Measurements from ENCODE around the gene IGFBP7. TPM values are rescaled to one million over a fixed set of nuclear protein-coding genes. Genes with fewer than 3 reads are reported as not detected.

The IGFBP7 gene
- total RNA-seq, 1 experiment from 2014 or later = not detected

DNA sequence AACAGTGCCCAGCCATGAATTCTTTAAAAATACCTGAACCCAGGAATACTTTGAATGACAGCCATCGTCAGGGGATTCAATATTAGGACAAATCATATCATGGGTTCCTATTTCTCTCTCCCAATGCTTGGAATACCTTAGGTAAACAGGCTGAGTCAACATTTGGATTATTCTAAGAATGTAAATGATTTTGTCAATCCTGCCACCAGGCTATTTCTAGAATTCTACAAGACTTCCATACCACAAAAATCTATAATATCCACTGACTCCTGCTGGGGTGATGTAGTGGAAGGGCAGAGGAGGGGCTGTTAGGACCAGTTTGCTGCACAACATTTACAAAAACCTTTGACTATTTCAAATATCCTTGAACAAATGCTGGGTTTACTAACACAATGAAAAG, 65.2 kb downstream of the IGFBP7 start:
- CTCF ChIA-PET = no interaction called here
- Histone ChIP-seq H3K27me3 (replicated peaks; ENCODE audit: insufficient read depth, low read depth, low read length, poor library complexity) (no peaks in the 10 kb centered on the region), H3K36me3 (ENCODE audit: insufficient read depth, low read length, poor library complexity, severe bottlenecking) (no peaks in the 10 kb centered on the region), H3K27ac (ENCODE audit: low read depth, low read length, poor library complexity, severe bottlenecking) (no peak overlapping the region), H3K4me3 (ENCODE audit: low read depth, low read length, poor library complexity, severe bottlenecking) (no peak overlapping the region), H3K9me3 (ENCODE audit: low read depth, low read length, poor library complexity, severe bottlenecking) (no peaks in the 10 kb centered on the region), H3K4me1 (ENCODE audit: insufficient read depth, low read length, poor library complexity, severe bottlenecking) (no peaks in the 10 kb centered on the region)
- intact Hi-C loops (cut with micrococcal nuclease; ENCODE audit: unreplicated experiment) = no loop called here
- POLR2A ChIA-PET (ENCODE audit: low non-redundant PET) = no interaction called here
- TF ChIP-seq, protein P1, sequence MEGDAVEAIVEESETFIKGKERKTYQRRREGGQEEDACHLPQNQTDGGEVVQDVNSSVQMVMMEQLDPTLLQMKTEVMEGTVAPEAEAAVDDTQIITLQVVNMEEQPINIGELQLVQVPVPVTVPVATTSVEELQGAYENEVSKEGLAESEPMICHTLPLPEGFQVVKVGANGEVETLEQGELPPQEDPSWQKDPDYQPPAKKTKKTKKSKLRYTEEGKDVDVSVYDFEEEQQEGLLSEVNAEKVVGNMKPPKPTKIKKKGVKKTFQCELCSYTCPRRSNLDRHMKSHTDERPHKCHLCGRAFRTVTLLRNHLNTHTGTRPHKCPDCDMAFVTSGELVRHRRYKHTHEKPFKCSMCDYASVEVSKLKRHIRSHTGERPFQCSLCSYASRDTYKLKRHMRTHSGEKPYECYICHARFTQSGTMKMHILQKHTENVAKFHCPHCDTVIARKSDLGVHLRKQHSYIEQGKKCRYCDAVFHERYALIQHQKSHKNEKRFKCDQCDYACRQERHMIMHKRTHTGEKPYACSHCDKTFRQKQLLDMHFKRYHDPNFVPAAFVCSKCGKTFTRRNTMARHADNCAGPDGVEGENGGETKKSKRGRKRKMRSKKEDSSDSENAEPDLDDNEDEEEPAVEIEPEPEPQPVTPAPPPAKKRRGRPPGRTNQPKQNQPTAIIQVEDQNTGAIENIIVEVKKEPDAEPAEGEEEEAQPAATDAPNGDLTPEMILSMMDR (conservative IDR thresholded peaks at IDR 0.05; ENCODE audit: low read depth, low read length) = no peak
- TF ChIP-seq EZH2 (IDR thresholded peaks at IDR 0.05; ENCODE audit: borderline replicate concordance, low read depth, low read length, poor library complexity, severe bottlenecking) = no peak
- no TSS peak for BruUV-seq (replicated peaks)
- no peak for DNase-seq (ENCODE audit: low spot score)

DNA sequence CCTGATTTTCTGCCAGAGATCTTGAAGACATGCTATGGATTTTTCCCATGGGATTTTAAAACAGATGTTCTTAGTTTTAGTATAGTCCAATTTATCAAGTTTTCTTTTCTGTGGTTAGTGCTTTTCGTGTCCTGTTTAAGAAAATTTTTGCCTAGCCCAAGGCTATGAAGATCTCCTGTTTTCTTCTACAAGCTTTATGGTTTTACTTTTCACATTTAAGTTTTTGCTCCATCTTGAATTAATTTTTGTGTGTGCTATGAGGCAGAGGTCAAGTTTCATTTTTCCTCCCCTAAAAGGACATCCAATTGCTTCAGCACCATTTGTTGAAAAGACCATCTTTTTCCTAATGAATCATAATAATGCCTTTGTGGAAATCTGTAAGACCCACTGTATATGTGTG, 65.9 kb downstream of the IGFBP7 start:
- H3K4me3 ChIP-seq (ENCODE audit: low read depth, low read length, poor library complexity, severe bottlenecking) = no peak overlapping the region
- H3K27me3 ChIP-seq (replicated peaks; ENCODE audit: insufficient read depth, low read depth, low read length, poor library complexity) = no peaks in the 10 kb centered on the region
- no peaks in the 10 kb centered on the region for H3K4me1 ChIP-seq (ENCODE audit: insufficient read depth, low read length, poor library complexity, severe bottlenecking)
- H3K36me3 ChIP-seq (ENCODE audit: insufficient read depth, low read length, poor library complexity, severe bottlenecking) = no peaks in the 10 kb centered on the region
- POLR2A ChIA-PET (ENCODE audit: low non-redundant PET) = no interaction called here
- BruUV-seq (replicated peaks) = no TSS peak
- CTCF ChIA-PET = no interaction called here
- no peak for TF ChIP-seq EZH2 (IDR thresholded peaks at IDR 0.05; ENCODE audit: borderline replicate concordance, low read depth, low read length, poor library complexity, severe bottlenecking)
- TF ChIP-seq, protein P1 (conservative IDR thresholded peaks at IDR 0.05; ENCODE audit: low read depth, low read length) = no peak
- H3K9me3 ChIP-seq (ENCODE audit: low read depth, low read length, poor library complexity, severe bottlenecking) = no peaks in the 10 kb centered on the region
- DNase-seq (ENCODE audit: low spot score) = no peak
- H3K27ac ChIP-seq (ENCODE audit: low read depth, low read length, poor library complexity, severe bottlenecking) = no peak overlapping the region
- intact Hi-C loops (cut with micrococcal nuclease; ENCODE audit: unreplicated experiment) = no loop called here

DNA sequence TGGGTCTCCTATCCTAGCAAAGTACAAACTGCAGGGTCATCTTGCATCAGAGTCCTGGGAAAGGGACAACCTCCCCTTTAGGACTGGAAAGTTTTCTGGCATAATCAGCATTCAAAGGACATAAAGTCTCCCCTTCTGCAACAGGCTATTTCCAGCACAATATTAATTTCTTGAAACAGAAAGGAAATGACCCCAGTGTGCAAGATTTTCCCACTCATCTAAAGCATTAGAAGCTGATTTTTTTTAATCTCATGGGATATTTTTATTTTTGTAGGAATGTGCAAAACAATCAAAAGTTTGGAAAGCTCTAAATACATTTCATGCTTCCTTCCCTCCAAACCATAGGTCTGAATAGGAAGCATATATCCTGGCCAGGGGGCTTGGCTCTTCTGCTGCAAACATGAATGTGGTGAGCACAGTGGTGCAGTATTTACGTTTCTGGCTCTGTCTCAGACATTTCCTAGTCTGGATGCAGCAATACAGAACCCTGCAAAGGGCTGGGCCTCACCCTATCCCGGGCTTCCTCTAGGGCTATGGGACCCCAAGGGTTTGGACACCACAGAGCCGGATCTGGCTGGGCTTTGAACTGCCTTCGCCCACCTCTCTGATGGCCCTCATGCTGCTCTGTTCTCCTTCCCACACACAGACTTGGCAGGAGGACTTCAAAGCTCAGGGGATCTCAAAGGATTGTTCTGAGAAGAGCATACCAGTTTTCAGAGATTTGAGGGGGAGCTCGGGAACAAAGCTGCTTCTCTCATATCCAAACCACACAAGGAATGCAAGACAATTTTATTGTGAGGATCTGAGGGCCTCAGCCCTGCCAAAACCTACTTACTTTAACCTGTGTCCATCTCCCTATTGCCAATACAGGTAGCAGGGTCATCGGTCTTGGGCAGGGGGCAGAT, 66.6 kb downstream of the IGFBP7 start:
- no peaks in the 10 kb centered on the region for H3K4me1 ChIP-seq (ENCODE audit: insufficient read depth, low read length, poor library complexity, severe bottlenecking)
- TF ChIP-seq EZH2 (IDR thresholded peaks at IDR 0.05; ENCODE audit: borderline replicate concordance, low read depth, low read length, poor library complexity, severe bottlenecking) = no peak
- TF ChIP-seq, protein P1 (conservative IDR thresholded peaks at IDR 0.05; ENCODE audit: low read depth, low read length) = no peak
- H3K4me3 ChIP-seq (ENCODE audit: low read depth, low read length, poor library complexity, severe bottlenecking) = no peak overlapping the region
- ChIA-PET POLR2A (ENCODE audit: low non-redundant PET) (no interaction called here), CTCF (no interaction called here)
- no peak overlapping the region for H3K27ac ChIP-seq (ENCODE audit: low read depth, low read length, poor library complexity, severe bottlenecking)
- no TSS peak for BruUV-seq (replicated peaks)
- DNase-seq (ENCODE audit: low spot score) = no peak
- no peaks in the 10 kb centered on the region for H3K27me3 ChIP-seq (replicated peaks; ENCODE audit: insufficient read depth, low read depth, low read length, poor library complexity)
- no peaks in the 10 kb centered on the region for H3K9me3 ChIP-seq (ENCODE audit: low read depth, low read length, poor library complexity, severe bottlenecking)
- intact Hi-C loops (cut with micrococcal nuclease; ENCODE audit: unreplicated experiment) = no loop called here
- H3K36me3 ChIP-seq (ENCODE audit: insufficient read depth, low read length, poor library complexity, severe bottlenecking) = no peaks in the 10 kb centered on the region

Measured in A673 (cell line).